ENCODE measurements around the gene SVOP. TPM values are rescaled to one million over a fixed set of nuclear protein-coding genes. Genes with fewer than 3 reads are reported as not detected.
"Not testable (repeated sequence)": the region's sequence is repeated elsewhere in the genome, so short reads cannot be mapped to it uniquely, and the experiment has no call there.

The SVOP gene
- total RNA-seq, 4 donors from 2014 or later: 0.18 to 1.2 TPM; not detected in 2

DNA sequence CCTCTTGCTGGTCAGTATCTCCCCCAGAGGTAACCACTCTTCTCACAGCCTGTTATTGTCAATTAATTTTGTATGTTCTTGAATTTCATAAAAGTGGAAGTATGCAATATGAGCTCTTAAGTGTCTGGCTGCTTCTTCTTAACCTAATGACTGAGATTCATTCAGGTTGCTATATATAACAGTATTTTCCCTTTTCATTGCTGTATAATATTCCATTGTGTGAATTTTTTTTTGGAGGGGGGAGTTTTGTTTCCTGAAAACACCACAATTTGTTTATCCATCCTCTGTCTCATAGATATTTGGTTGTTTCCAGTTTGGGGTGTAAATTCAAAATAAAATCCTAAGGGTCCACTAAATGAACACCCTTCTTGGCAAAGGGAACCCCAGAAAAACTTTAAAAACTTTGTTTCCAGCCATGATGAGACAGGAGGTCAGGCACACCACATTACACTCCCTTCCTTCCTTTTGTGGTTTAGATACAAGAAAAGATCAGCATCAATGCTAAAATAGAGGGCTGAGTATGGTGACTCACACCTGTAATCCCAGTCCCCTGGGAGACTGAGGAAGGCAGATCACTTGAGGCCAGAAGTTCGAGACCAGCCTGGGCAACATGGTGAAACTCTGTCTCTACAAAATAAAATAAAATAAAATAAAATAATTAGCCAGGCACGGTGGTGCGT is 145.0 kb downstream of the SVOP start:
- no peak for DNase-seq
- Histone ChIP-seq H3K9me3 (no peaks in the 10 kb centered on the region), H3K4me3 (no peak overlapping the region), H3K4me1 (no peaks in the 10 kb centered on the region), H3K27me3 (no peaks in the 10 kb centered on the region), H3K36me3 (no peaks in the 10 kb centered on the region), H3K27ac (no peak overlapping the region)
- TF ChIP-seq, protein P1, sequence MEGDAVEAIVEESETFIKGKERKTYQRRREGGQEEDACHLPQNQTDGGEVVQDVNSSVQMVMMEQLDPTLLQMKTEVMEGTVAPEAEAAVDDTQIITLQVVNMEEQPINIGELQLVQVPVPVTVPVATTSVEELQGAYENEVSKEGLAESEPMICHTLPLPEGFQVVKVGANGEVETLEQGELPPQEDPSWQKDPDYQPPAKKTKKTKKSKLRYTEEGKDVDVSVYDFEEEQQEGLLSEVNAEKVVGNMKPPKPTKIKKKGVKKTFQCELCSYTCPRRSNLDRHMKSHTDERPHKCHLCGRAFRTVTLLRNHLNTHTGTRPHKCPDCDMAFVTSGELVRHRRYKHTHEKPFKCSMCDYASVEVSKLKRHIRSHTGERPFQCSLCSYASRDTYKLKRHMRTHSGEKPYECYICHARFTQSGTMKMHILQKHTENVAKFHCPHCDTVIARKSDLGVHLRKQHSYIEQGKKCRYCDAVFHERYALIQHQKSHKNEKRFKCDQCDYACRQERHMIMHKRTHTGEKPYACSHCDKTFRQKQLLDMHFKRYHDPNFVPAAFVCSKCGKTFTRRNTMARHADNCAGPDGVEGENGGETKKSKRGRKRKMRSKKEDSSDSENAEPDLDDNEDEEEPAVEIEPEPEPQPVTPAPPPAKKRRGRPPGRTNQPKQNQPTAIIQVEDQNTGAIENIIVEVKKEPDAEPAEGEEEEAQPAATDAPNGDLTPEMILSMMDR (IDR thresholded peaks at IDR 0.05): no peak
- TF ChIP-seq POLR2A (IDR thresholded peaks at IDR 0.05): no peak

DNA sequence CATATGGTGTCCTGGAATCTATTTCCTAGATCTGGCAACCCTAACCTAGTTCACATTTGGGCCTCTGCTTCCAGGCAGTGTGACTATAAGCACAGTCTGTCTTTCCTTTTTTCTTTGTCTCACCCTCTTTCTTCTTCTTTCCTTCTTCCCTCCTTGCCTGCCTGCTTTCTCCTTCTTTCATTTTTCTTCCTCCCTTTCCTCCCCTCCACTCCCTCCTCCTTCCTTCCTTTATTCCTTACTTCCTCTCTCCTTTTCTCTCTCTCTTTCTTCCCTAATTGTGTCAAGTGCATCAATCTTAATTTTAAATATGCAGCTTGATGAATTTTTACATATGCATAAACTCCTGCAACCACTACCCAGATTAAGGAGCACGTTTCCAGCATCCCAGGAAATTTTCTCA is 145.6 kb downstream of the SVOP start:
- DNase-seq: no peak
- Histone ChIP-seq H3K9me3 (no peaks in the 10 kb centered on the region), H3K4me1 (no peaks in the 10 kb centered on the region), H3K27ac (no peak overlapping the region), H3K36me3 (no peaks in the 10 kb centered on the region), H3K4me3 (no peak overlapping the region), H3K27me3 (no peaks in the 10 kb centered on the region)
- no peak for TF ChIP-seq POLR2A (IDR thresholded peaks at IDR 0.05)
- TF ChIP-seq, protein P1 (IDR thresholded peaks at IDR 0.05): no peak

DNA sequence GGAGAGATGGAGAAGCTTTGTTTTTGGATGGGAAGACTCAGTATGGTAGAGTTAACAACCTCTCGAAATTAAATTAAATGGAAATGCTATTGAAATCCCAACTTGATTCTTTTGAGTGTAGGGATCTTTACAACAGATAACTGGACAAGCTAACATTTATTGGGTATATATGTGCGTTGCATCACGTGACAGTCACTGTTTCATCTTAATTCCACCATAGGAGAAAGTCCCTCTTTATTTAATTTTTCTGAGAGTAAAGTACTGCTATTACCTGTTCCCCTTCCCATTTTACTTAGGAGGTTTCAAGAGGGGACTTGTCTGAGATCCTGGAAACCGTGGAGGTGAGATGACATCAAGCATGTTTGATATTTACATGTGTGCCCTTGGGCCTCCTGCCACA is 152.1 kb downstream of the SVOP start:
- Histone ChIP-seq H3K27ac (no peak overlapping the region), H3K27me3 (no peaks in the 10 kb centered on the region), H3K4me3 (no peak overlapping the region), H3K4me1 (no peaks in the 10 kb centered on the region), H3K36me3 (no peaks in the 10 kb centered on the region), H3K9me3 (no peaks in the 10 kb centered on the region)
- TF ChIP-seq POLR2A (IDR thresholded peaks at IDR 0.05): no peak
- TF ChIP-seq, protein P1 (IDR thresholded peaks at IDR 0.05): no peak
- DNase-seq: no peak

DNA sequence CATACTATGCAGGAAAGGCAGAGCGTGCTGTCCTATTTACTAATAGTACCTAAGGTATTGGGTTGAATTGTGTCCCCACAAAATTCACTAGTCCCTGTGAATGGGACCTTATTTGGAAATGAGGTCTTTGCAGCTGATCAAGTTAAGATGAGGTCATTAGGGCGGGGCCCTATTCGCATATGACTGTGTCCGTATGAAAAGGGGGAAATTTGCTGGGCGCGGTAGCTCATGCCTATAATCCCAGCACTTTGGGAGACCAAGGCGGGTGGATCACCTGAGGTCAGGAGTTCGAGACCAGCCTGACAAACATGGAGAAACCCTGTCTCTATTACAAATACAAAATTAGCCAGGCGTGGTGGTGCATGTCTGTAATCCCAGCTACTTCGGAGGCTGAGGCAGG is 154.8 kb downstream of the SVOP start:
- H3K4me3 ChIP-seq, H3K27me3 ChIP-seq, H3K9me3 ChIP-seq, H3K4me1 ChIP-seq, DNase-seq, H3K27ac ChIP-seq, H3K36me3 ChIP-seq: not testable (repeated sequence)

DNA sequence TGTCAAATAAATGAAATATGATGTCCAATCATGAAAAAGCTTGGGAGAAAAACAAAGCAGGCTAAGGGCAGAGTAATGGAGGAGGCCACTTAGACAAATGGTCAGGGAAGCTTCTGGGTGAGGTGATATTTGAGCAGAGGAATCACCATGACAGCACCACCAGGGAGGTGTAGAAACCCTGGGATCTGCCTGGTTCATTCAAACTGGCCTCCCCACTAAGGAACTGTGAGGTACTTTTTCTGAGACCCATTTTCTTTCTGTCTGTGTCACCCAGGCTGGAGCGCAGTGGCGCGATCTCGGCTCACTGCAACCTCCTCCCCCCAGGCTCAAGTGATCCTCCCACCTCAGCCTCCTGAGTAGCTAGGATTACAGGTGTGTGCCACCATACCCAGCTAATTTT is 155.7 kb downstream of the SVOP start:
- H3K27me3 ChIP-seq: no peaks in the 10 kb centered on the region
- no peaks in the 10 kb centered on the region for H3K36me3 ChIP-seq
- H3K9me3 ChIP-seq: no peaks in the 10 kb centered on the region
- H3K4me1 ChIP-seq: peaks cover 0 to 3% (median 0%) of the 10 kb centered on the region in 4 donors
- TF ChIP-seq POLR2A (IDR thresholded peaks at IDR 0.05): no peak
- TF ChIP-seq, protein P1 (IDR thresholded peaks at IDR 0.05): no peak
- no peak for DNase-seq
- H3K27ac ChIP-seq: no peak overlapping the region
- no peak overlapping the region for H3K4me3 ChIP-seq

DNA sequence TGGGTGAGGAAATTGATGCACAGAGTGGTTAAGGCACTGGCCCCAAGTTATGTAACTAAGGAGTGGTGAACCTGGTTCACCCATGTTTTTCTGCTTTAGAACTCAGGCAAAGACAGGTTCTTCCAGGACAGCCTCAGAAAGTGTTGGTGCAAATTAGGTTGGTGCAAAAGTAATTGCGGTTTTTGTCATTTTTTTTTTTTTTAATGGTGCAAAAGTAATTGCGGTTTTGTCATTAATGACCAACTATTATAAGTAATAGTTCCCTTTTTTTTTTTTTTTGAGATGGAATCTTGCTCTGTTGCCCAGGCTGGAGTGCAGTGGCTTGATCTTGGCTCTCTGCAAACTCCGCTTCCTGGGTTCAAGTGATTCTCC is 158.3 kb downstream of the SVOP start:
- DNase-seq: no peak
- Histone ChIP-seq H3K27me3 (no peaks in the 10 kb centered on the region), H3K27ac (no peak overlapping the region), H3K4me1 (peaks cover 0 to 12% (median 4%) of the 10 kb centered on the region in 4 donors), H3K4me3 (no peak overlapping the region), H3K36me3 (no peaks in the 10 kb centered on the region), H3K9me3 (no peaks in the 10 kb centered on the region)
- TF ChIP-seq, protein P1 (IDR thresholded peaks at IDR 0.05): no peak

All from Peyer's patch (tissue), 4 donors.